Measurements from ENCODE around the gene CDK5R2.

Gene CDK5R2

DNA sequence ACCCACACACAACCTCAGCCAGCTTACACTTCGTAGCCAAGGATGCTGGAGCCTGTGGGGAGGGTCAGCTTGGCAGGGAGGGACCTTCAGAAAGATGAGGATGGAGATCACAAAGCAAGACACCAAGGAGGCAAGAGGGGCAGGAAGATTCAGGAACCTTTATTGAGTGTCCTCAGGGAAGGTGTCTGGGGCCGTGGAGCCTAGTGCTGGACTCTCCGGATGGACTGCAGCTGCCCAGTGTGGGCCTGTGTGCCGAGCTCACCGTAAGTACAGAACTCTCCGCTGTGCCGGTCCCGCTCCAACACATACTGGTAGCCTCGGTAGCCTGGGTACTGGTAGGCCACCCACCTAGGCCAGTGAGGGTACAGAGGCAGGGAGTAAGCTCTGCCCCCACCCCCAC lies 30.6 kb downstream of the CDK5R2 start:
- no peak for DNase-seq

DNA sequence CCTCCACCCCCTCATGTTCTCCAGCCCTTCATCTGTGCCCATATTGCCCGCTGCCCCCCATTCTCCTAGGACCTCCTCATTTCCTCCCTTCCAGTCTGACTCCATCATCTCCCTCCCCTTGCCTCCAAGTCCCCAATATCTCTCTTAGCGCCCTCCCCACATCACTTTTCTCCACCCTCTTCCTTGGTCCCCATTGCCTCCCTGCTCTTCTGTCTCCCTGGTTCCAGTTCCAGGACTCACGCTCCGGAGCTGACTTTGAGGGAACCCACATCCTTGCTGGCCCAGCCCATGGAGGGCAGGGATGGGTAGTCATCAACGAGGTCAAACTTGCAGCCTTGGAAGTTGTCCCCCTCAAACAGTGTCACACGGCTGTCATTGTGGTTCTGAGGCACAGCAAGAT lies 31.1 kb downstream of the CDK5R2 start:
- no peak for DNase-seq

DNA sequence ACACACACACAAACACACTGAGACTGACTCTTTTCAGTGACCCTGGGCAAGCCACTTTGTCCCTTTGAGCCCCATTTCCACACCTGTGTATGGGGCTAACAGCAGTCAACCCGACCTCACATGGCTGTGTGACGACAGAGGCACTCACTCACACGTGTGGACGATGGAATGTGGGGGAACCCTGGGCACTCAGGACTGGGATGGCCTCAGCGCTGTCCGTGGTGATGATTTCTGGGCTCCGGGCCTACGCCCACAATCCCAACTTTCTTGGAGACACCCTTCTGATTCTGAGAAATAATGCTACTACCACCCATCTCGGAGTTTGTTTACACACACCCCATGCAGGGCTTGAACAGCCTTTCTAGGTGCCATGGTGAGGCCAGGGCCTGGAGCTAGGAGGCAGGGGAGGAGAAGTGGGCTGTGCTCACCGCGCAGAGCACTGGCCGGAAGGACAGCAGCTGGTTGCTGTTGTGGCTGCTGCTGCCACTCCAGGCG lies 32.3 kb downstream of the CDK5R2 start:
- no peak for DNase-seq

DNA sequence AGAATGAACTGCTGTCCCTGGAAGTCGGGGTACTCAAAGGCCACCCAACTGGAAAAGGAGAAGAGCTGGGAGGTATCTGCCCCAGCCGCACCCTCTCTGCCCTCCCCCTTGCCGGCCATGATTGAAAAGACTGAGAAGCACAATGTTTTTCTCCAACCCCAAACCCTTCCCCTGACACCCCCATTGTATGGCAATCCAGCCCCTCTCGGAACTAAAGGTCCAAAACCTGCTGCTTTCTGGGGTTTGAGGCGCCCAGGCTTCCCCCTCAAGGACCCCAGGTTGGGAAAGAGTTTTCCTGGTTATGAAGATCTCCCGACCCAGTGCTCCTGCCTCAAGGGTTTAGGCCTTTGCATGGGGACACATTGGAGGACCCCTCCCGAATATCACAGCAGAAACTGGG lies 32.7 kb downstream of the CDK5R2 start:
- no peak for DNase-seq

DNA sequence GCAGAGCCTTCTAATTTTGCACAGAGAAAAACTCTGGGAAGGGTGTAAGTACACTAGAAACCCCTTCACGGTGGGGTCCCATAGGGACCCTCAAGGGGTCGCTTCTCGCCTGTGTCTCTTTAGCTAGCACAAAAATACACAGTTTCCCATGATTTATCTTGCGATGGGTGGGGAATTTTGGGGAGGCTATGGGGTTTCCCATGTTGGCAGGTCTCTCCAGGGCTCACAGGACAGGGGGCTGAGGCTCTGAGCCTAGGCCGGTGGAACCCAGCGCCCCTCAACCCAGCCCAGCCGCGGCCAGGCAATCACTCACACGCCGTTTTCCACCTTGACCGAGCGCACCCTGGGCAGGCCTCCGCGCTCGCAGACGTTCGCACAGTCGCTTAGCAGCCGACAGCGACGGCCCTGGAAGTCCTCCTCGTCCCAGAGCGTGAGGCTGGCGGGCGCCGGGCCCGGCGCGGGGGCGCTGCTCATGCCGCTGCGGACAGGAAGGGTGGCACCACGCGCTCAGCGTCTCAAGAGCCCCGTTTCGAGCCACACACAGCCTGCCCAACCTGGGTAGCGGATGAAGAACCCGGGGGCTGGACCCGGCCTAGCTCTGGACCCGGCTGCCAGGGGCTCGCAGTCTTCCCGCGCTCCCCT lies 33.4 kb downstream of the CDK5R2 start:
- no peak for DNase-seq

DNA sequence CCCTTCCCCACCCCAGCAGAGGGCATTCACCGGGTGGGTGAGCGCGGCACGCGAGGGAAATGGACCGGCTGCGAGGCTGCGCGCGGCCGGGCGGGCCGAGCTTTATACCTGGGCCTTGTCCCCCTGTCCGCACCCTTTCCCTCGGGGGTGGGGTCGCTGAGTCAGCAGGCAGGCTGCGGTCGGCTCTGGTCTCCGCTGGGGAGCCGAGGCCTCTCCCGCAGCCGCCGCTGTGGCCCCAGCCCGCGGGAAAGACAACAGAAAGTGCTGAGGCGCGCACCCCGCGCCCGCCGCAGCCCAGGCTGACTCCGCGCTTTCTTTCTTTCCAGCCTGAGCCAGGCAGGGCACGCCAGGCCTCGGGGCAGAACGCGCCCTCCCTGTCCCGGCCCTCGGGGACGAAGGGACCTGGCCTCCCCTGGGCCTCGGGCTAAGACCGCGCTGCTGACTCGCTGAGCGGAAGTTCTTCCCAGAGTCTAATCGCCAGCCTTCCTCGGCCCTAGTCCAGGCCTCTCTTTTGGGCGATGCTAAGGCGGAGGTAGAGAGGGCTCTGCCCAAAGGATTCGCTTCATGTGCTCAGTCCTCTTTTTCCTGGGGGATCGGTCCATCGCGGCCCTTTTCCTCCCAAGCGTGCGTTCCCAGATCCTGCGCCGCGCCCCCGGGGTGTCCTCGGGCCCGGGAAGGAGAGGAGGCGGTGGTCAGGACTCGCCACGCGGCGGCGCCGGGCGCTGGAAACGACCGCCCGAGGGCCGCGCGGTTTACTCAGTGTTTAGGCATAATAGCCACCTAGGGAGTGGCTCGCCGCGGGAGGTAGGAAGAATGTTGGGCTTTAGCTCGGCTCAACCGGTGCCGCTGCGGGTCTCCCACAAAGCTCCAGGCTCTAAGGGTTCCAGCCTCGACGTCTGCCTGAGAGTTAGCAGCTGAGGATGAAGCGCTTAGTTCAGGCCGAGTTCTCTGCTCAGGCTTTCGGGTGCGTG lies 34.2 kb downstream of the CDK5R2 start, which contains the start of gene CRYBA2:
CRYBA2 (minus strand) TSS at position 78 of the 971 bp plus-strand sequence. CDS start 246 bp downstream, outside the sequence.
- DNase-seq: no peak

DNA sequence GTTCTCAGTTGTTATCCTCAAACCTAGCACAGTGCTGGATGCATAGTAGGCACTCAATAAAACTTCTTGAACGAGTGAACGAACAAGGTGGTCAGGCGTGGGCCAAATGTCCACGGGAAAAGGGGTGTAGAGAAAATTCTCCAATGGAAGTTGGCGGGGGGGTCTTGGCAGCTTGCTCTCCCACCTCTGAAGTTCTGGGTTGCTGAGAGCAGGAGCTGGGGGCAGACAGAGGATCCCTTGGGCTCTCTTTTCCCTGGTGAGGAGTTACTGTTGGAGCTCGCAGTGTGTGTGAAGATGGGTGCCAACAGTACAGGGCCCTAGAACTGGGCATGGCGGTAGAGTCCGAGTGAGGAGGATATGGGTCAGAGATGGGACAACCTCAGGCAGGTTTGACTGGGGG lies 36.1 kb downstream of the CDK5R2 start:
- DNase-seq: no peak

DNA sequence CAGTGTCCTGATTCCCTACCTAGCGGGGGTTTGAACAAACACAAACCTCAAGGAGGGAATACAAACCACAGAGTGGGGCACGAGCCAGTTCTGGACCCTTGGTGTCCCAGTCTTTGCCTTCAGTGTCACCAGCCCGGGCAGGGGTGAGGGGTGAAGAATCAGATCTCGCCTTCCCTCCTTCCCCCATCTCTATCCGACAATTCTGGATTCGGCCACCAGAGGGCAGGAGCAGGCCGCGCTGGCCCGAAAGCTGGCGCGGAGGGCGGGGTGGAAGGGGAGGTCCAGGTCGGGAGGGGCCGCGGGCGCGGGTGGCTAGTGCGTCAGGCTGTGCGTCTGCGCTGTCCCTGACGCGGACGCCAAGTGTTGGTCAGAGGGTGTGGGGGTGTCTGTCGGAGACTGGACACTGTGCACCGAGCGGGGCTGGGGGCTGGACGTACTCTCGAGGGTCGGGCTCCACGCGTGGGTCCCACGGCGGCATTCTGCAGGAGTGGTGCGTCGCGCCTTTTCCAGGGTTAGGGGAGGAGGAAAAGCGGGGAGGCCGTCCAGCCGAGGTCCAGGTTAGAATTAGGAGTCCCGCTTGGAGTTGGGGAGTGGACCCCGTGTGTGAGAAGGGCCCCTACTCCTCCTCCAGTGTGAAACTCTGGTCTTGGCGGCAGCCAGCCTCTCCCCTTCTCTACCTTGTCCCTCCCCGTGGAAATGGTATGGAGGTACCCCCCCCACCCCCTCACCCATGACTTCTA lies 36.7 kb downstream of the CDK5R2 start:
- peak; percentile 91 for DNase-seq

DNA sequence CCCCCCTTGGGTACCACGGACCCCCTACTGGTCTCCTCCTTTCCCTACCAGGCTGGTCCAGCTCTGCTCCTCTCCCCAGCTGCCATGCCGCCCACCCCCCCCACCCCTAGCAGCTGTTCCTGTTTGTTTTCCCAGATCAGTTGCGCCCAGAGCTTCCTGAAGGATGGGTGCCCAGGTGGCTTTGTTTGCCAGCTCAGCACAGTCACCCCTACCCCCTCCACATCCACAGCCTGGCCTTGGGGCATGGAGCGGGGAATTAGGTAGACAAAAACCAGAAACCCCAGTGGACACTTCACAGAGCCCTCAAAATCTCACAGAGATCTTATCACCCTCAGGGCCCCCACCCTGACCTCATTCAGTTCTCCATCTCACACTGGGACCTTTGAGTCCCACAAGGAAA lies 37.5 kb downstream of the CDK5R2 start:
- DNase-seq: no peak

DNA sequence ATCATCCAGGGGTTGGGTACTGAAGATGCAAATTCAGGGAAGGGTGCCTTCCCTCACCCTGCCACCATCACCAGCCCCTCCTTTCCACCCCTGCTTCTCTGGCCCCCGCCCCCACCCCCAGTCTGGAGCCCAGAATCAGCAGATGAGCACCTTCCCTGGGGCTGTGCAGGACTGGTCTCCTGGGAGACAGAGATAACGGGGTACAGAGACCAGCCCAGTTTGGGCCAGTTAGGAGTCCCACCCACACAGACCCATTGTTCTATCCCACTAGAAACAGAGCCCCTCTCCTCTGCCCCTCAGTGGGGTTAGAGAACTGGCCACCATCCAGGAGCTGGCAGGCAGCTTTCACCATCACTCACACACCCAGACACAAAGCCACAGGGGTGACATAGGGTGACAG lies 38.3 kb downstream of the CDK5R2 start:
- no peak for DNase-seq

DNA sequence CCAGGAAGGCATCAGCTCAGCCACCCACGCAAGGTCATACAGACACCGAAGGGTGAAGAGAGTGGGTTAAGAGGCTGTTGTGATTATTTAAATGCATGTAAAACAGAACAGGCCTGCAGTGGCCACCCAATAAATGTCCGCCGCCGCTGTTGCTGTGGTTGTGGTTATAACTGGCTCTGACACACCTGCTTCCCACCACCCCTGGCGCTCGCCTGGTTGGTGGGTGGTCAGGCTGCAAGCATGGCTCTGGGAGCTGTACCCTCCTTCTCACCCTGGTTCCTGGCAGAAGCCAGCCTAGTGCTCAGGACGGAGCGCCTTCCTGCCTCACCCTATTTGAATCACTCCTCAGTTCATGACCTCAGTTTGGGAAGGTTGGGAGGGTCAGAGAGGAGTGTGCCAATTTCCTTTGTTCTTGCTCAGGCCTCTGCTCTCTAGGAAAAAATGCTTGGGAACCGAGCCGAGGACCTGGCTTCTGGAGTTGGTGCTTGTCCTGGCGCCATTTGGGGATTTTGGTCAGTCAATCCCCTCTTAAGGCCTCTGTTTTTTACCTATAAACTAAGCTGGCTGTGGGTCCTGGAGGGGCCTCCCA lies 39.0 kb downstream of the CDK5R2 start:
- no peak for DNase-seq

DNA sequence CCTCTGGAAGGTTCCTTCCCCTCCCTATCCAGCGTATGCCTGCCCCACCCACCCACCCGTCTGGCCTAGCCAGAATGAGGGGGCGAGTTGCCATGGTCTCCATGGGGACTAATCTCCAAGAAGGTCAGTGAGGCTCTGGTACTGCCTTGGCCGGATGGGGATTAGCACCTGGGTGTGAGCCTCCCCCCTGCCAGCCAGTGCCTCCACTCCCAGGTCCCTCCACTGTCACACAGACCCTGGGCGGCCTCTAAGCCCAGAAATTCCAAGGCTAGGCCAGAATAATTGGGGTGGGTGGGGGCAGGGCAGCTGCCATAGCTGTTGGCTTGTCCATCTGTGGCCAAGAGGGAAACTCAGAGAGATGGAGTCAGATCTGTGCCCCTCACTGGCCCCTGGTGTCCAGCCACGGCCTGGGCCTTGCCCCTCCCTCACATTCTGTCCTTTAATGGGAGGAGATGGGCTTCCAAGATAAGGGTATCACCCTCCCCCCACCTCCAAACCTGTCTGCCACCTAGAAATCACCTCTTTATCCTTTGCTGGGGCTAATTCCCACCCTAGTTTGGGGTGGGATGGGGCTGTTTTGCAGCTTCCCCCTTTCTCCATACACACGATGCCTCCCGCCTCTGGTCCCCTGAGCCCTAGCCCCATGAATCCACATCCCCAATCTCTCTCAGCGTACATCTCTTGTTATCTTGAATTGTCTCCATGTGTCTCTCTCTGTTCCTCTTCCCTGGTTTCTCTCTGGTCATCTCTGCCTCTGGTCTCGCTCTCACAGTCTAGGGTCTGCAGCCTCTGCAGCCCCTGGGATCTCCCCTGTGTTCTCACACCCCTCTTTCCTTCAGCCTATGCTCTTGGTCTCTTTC lies 39.8 kb downstream of the CDK5R2 start:
- no peak for DNase-seq

DNA sequence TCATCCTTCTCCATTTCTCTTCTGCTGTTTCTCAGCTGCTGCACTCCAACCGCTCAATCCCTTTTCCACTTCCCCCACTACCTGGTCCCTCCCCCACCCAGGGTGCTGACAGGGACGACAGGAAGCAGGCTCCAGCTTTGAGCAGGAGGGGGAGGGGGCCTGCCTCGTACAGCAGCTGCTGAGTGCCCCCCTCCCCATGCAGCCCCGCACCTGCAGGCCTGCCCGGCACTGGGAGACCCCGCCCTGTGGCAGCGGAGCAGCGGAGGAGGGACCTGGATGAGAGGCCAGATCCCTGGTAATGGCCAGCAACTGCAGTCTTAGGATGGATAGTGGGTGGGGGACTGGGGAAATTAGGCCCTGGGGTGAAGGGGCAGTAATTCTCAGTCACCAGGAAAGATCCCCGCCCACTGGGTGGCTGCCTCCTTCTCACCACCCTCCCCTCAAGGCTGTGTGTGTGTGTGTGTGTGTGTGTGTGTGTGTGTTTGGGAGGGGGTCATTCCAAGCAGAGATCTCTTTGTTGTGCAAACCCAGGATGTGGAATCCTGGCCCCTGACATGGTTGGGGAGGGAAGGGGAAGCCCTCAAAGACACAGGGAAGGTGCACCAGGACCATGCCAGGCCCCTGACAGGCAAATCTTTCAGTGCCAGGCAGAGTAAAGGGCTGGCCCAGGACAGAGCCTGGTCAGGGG lies 40.6 kb downstream of the CDK5R2 start:
- no peak for DNase-seq

DNA sequence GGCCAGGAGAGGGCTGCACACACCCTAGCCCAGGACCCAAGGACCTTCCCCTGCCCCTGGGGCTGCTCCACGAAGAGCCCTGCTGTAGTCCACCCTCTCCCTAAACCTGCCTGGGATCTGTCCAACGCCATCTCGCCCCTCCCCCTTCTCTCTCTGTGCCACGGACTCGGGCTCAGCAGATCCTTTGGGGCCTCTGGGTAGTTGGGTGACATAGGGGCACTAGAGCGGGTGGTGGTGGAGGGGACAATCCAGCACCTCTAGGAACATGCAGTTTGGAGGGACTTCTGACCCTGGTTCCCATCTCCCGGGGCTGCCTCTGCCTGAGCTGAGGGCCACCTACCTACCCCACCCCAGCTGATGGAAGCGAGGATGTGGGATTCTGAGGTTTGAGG lies 41.1 kb downstream of the CDK5R2 start:
- no peak for DNase-seq

DNA sequence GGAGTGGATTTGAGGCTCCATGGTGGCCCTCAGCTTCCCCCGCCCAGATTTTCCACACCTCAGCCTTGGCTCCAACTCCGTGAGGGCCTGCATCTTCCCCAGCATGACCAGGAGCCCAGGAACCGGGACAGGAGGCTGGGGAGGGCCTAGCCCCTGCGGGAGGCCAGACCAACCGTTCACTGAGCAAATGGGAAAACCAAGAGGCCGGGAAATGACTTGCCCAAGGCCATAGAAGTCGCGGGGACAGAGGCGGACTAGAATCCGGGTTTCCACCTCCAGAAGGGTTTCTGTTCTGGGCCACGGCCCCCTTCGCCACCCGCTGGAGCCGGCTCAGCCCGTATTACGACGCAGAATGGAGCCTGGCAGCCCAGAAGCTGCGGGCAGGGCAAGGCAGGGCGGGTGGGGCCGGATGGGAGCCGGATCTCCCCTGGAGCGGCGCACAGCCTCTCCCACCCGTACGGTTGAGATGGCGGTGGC lies 41.7 kb downstream of the CDK5R2 start:
- no peak for DNase-seq

DNA sequence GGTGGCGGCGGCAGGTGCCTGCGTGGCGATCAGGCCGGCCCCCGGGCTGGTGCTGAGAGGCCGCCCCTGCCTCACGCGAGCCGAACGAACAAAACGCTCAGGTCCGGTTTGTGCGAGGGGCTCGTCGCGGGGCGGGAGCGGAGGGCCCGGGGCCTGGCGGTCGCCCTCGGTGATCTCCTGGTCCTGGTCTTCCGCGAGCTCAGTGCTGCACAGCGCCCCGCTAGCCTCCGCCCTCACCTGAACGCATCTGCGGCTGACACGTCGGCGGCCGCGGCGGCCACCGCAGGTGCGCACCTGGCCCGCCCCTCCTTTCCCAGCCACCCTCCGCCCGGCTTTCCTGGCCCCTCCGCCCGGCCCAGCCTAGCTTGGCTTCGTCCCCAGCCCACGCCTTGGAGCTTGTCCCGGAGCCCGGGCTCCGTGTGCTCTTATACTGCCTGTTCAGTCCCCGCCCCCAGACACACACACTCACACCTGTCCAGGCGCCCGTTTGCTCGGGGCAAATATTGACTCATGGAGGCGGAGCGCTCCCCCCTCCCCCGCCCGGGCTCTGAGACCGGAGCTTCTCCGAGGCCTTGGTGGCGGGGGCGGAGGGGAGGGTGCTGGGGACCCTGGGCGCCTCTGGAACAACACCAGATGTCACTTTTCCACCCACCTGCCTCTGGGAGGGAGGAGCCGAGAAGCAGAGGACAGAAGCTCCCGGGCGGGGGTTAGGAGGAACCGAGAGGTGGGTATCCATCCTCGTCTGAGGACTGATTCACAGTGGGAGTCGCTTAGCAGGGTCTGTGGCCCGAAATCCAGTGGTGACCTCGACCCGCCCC lies 42.3 kb downstream of the CDK5R2 start:
- DNase-seq: peak; percentile 74

DNA sequence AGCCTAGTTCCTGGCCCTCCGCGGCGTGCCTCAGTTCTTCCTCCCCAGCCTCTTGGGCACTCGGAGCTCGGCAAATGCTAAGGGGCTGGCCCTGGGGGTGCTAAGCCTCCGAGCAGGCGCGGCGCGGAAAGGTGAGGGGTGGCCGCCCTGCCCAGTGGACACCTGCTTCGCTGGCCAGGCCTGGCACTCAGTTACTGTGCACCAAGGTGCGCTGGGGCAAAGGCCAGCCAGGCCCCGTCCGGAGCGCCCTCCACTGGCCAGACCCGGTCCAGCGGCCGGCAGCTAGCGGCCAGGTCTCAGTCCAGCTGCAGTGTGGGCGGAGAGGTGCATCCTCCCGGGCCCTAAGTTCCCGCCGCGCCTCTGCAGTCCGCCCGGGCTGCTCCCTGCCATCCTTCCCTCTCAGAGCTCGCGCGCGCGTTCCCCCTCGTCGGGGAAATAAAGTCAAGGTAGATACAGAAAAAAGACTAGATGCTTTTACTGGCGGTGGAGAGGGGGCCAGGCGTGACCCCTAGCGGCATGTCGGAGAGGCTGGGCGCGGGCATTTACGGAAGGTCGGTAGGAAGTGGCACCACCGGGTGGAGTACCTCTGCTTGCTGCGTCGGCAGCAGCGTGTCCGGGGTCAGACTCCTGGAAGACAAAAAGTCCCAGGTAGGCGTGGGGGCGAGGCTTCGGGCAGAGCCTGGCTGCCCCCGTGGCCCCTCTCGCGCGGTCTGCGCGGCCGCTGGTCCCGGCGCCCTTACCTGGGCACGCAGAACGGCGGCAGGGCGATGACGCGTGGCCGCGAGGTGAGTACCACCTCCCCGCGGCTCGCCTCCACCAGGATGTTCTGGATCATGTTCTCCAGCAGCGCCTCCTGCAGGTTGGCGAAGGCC lies 43.2 kb downstream of the CDK5R2 start:
- DNase-seq: peak; percentile 81

DNA sequence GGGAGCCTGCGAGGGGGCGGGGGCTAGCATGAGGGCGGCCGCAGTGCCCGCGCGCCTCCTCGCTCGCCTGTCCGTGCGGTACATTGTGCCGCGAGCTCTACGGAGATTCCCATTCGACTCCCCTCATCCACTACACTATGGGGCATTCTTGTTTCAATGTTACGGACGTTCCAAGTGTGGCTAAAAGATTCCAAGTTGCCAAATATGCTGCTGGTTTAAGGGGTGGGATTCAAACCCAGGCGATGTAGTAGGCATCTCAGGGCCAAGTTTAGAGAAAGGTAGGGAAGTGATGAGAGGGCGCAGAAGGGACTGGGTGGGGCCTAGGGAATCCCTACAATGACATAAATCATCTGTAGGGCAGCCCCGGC lies 43.8 kb downstream of the CDK5R2 start:
- no peak for DNase-seq

DNA sequence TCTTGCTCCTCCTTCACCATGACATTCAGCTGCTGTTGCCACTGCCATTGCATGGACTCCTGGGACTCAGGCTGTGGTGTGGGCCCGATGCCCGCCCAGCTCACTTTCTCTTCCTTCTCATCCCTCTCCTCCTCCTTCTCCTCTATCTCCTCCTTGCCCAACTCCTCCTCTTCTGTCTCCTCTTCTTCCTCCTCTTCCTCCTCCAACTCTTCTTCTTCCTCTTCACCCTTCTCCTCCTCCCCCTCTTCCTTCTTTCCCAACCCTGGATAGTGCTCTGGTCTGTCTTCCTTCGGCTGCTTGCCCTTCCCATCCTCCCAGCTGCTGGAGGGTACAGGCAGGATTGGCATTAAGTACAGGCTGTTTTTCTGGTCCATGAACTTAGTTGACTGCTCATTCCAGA lies 44.5 kb downstream of the CDK5R2 start:
- no peak for DNase-seq
